Measurements from ENCODE around the gene BEAN1.
A peak's percentile ranks its signal among the peaks of the same experiment; 100 is the strongest.

The BEAN1 gene

GRCh38 chr16:66480265-66481080 lies 53.4 kb downstream of the BEAN1 start:
- Histone ChIP-seq H3K27ac (ENCODE audit: low read length) (no peak overlapping the region), H3K9ac (ENCODE audit: low read length in 2 of 2) (no peak overlapping the region), H3K4me1 (ENCODE audit: control insufficient read depth, insufficient read depth, low read length) (peaks cover 8% of the 10 kb centered on the region), H3K4me3 (ENCODE audit: low read length in 2 of 2) (no peak overlapping the region), H3K9me3 (ENCODE audit: control insufficient read depth in 2 of 2, low read length in 2 of 2) (no peaks in the 10 kb centered on the region), H3K27me3 (ENCODE audit: control insufficient read depth in 1 of 2, insufficient read depth in 2 of 2, low read length in 2 of 2) (peaks cover 2 to 19% of the 10 kb centered on the region in 2 donors), H3K36me3 (ENCODE audit: control insufficient read depth in 2 of 2, insufficient read depth in 2 of 2, low read length in 2 of 2) (peaks cover 0 to 4% of the 10 kb centered on the region in 2 donors)

GRCh38 chr16:66481081-66481942 lies 54.2 kb downstream of the BEAN1 start:
- Histone ChIP-seq H3K4me1 (ENCODE audit: control insufficient read depth, insufficient read depth, low read length) (peaks cover 9% of the 10 kb centered on the region), H3K9me3 (ENCODE audit: control insufficient read depth in 2 of 2, low read length in 2 of 2) (no peaks in the 10 kb centered on the region), H3K9ac (ENCODE audit: low read length in 2 of 2) (no peak overlapping the region), H3K27ac (ENCODE audit: low read length) (no peak overlapping the region), H3K36me3 (ENCODE audit: control insufficient read depth in 2 of 2, insufficient read depth in 2 of 2, low read length in 2 of 2) (peaks cover 0 to 4% of the 10 kb centered on the region in 2 donors), H3K27me3 (ENCODE audit: control insufficient read depth in 1 of 2, insufficient read depth in 2 of 2, low read length in 2 of 2) (peaks cover 2 to 17% of the 10 kb centered on the region in 2 donors), H3K4me3 (ENCODE audit: low read length in 2 of 2) (no peak overlapping the region)

- peaks cover 16% of the 10 kb centered on the region for H3K4me1 ChIP-seq (ENCODE audit: control insufficient read depth, insufficient read depth, low read length)
- H3K9ac ChIP-seq (ENCODE audit: low read length in 2 of 2): no peak overlapping the region
- H3K27ac ChIP-seq (ENCODE audit: low read length): no peak overlapping the region
- H3K27me3 ChIP-seq (ENCODE audit: control insufficient read depth in 1 of 2, insufficient read depth in 2 of 2, low read length in 2 of 2): peaks cover 2 to 10% of the 10 kb centered on the region in 2 donors
- no peaks in the 10 kb centered on the region for H3K9me3 ChIP-seq (ENCODE audit: control insufficient read depth in 2 of 2, low read length in 2 of 2)
- peaks cover 0 to 4% of the 10 kb centered on the region in 2 donors for H3K36me3 ChIP-seq (ENCODE audit: control insufficient read depth in 2 of 2, insufficient read depth in 2 of 2, low read length in 2 of 2)
- H3K4me3 ChIP-seq (ENCODE audit: low read length in 2 of 2): no peak overlapping the region
Observed at GRCh38 chr16:66481943-66482390, 54.9 kb downstream of the BEAN1 start.

- peaks cover 21% of the 10 kb centered on the region for H3K4me1 ChIP-seq (ENCODE audit: control insufficient read depth, insufficient read depth, low read length)
- no peaks in the 10 kb centered on the region for H3K27me3 ChIP-seq (ENCODE audit: control insufficient read depth in 1 of 2, insufficient read depth in 2 of 2, low read length in 2 of 2)
- no peak overlapping the region for H3K4me3 ChIP-seq (ENCODE audit: low read length in 2 of 2)
- no peaks in the 10 kb centered on the region for H3K9me3 ChIP-seq (ENCODE audit: control insufficient read depth in 2 of 2, low read length in 2 of 2)
- H3K27ac ChIP-seq (ENCODE audit: low read length): no peak overlapping the region
- H3K36me3 ChIP-seq (ENCODE audit: control insufficient read depth in 2 of 2, insufficient read depth in 2 of 2, low read length in 2 of 2): peaks cover 0 to 4% of the 10 kb centered on the region in 2 donors
- H3K9ac ChIP-seq (ENCODE audit: low read length in 2 of 2): no peak overlapping the region
Observed at GRCh38 chr16:66483689-66484452, 56.8 kb downstream of the BEAN1 start.

GRCh38 chr16:66484453-66485213 lies 57.5 kb downstream of the BEAN1 start:
- peaks cover 21% of the 10 kb centered on the region for H3K4me1 ChIP-seq (ENCODE audit: control insufficient read depth, insufficient read depth, low read length)
- H3K27me3 ChIP-seq (ENCODE audit: control insufficient read depth in 1 of 2, insufficient read depth in 2 of 2, low read length in 2 of 2): no peaks in the 10 kb centered on the region
- no peak overlapping the region for H3K4me3 ChIP-seq (ENCODE audit: low read length in 2 of 2)
- H3K36me3 ChIP-seq (ENCODE audit: control insufficient read depth in 2 of 2, insufficient read depth in 2 of 2, low read length in 2 of 2): peaks cover 0 to 4% of the 10 kb centered on the region in 2 donors
- no peaks in the 10 kb centered on the region for H3K9me3 ChIP-seq (ENCODE audit: control insufficient read depth in 2 of 2, low read length in 2 of 2)
- H3K9ac ChIP-seq (ENCODE audit: low read length in 2 of 2): no peak overlapping the region
- no peak overlapping the region for H3K27ac ChIP-seq (ENCODE audit: low read length)

DNA sequence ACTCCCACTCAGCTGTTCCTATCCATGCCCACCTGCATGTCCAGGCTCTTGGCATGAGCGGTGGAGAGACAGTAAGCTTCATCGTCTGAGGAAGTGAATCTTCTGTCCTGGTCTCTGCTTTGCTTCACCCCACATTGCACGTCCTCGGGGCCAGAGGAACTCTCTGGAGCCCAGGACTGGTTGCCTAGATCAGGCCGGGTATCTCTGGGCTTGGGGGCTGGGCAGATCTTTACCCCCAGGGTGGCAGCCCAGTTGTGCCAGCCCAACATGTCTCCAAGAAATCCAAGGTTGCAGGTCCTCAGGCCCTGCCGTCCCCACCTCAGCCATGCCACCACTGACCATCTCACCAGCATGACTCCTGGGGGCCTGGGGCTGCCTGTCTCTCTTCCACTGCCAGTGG lies 58.3 kb downstream of the BEAN1 start:
- H3K4me3 ChIP-seq (ENCODE audit: low read length in 2 of 2): no peak overlapping the region
- peaks cover 21% of the 10 kb centered on the region for H3K4me1 ChIP-seq (ENCODE audit: control insufficient read depth, insufficient read depth, low read length)
- no peak overlapping the region for H3K9ac ChIP-seq (ENCODE audit: low read length in 2 of 2)
- no peaks in the 10 kb centered on the region for H3K9me3 ChIP-seq (ENCODE audit: control insufficient read depth in 2 of 2, low read length in 2 of 2)
- peaks cover 0 to 4% of the 10 kb centered on the region in 2 donors for H3K36me3 ChIP-seq (ENCODE audit: control insufficient read depth in 2 of 2, insufficient read depth in 2 of 2, low read length in 2 of 2)
- H3K27ac ChIP-seq (ENCODE audit: low read length): no peak overlapping the region
- no peaks in the 10 kb centered on the region for H3K27me3 ChIP-seq (ENCODE audit: control insufficient read depth in 1 of 2, insufficient read depth in 2 of 2, low read length in 2 of 2)

DNA sequence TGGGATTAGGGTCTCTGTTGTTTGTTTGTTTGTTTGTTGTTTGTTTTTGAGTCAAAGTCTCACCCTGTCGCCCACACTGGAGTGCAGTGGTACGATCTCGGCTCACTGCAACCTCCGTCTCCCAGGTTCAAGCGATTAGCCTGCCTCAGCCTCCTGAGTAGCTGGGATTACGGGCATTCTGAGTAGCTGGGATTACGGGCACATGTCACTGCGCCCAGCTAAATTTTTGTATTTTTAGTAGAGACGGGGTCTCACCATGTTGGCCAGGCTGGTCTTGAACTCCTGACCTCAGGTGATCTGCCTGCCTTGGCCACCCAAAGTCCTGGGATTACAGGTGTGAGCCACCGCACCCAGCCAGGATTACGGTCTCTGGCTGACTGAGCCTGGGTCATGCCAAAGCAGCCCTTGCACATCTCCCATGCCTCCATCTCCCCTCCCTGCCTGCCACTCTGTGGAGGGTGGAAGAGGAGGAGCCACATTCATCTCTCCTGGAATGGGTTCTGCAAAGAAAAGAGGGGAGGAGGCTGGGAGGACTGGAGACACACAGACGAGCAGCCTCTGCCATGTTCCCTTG lies 59.2 kb downstream of the BEAN1 start:
- Histone ChIP-seq H3K27ac (ENCODE audit: low read length) (peak overlapping the region; percentile 31), H3K27me3 (ENCODE audit: control insufficient read depth in 1 of 2, insufficient read depth in 2 of 2, low read length in 2 of 2) (no peaks in the 10 kb centered on the region), H3K4me3 (ENCODE audit: low read length in 2 of 2) (no peak overlapping the region), H3K9ac (ENCODE audit: low read length in 2 of 2) (no peak overlapping the region), H3K4me1 (ENCODE audit: control insufficient read depth, insufficient read depth, low read length) (peaks cover 23% of the 10 kb centered on the region), H3K36me3 (ENCODE audit: control insufficient read depth in 2 of 2, insufficient read depth in 2 of 2, low read length in 2 of 2) (peaks cover 0 to 4% of the 10 kb centered on the region in 2 donors), H3K9me3 (ENCODE audit: control insufficient read depth in 2 of 2, low read length in 2 of 2) (no peaks in the 10 kb centered on the region)

GRCh38 chr16:66486773-66487579 lies 59.9 kb downstream of the BEAN1 start:
- peaks cover 0 to 4% of the 10 kb centered on the region in 2 donors for H3K36me3 ChIP-seq (ENCODE audit: control insufficient read depth in 2 of 2, insufficient read depth in 2 of 2, low read length in 2 of 2)
- no peaks in the 10 kb centered on the region for H3K9me3 ChIP-seq (ENCODE audit: control insufficient read depth in 2 of 2, low read length in 2 of 2)
- H3K9ac ChIP-seq (ENCODE audit: low read length in 2 of 2): no peak overlapping the region
- no peak overlapping the region for H3K4me3 ChIP-seq (ENCODE audit: low read length in 2 of 2)
- H3K4me1 ChIP-seq (ENCODE audit: control insufficient read depth, insufficient read depth, low read length): peaks cover 23% of the 10 kb centered on the region
- H3K27me3 ChIP-seq (ENCODE audit: control insufficient read depth in 1 of 2, insufficient read depth in 2 of 2, low read length in 2 of 2): no peaks in the 10 kb centered on the region
- peak overlapping the region; percentile 31 for H3K27ac ChIP-seq (ENCODE audit: low read length)

- H3K9ac ChIP-seq (ENCODE audit: low read length in 2 of 2): no peak overlapping the region
- peaks cover 23% of the 10 kb centered on the region for H3K4me1 ChIP-seq (ENCODE audit: control insufficient read depth, insufficient read depth, low read length)
- H3K27ac ChIP-seq (ENCODE audit: low read length): no peak overlapping the region
- peaks cover 0 to 4% of the 10 kb centered on the region in 2 donors for H3K36me3 ChIP-seq (ENCODE audit: control insufficient read depth in 2 of 2, insufficient read depth in 2 of 2, low read length in 2 of 2)
- H3K9me3 ChIP-seq (ENCODE audit: control insufficient read depth in 2 of 2, low read length in 2 of 2): no peaks in the 10 kb centered on the region
- H3K4me3 ChIP-seq (ENCODE audit: low read length in 2 of 2): no peak overlapping the region
- H3K27me3 ChIP-seq (ENCODE audit: control insufficient read depth in 1 of 2, insufficient read depth in 2 of 2, low read length in 2 of 2): no peaks in the 10 kb centered on the region
Observed at GRCh38 chr16:66487580-66488275, 60.6 kb downstream of the BEAN1 start.
